GM19099 (cell line): Measurements from ENCODE around the gene PCDH9.

Experiments
- POLR2A ChIP-seq: IDR thresholded peaks from 3 replicates; pipeline ENCODE4 v1.6.1; 2011; ENCODE audit warnings: low read depth; ENCODE audit not compliant: insufficient read length; ENCODE audit errors: extremely low read depth

Gene PCDH9

GRCh38 chr13:66530158-66530557 is 700.0 kb downstream of the PCDH9 start:
- no peak for TF ChIP-seq POLR2A

DNA sequence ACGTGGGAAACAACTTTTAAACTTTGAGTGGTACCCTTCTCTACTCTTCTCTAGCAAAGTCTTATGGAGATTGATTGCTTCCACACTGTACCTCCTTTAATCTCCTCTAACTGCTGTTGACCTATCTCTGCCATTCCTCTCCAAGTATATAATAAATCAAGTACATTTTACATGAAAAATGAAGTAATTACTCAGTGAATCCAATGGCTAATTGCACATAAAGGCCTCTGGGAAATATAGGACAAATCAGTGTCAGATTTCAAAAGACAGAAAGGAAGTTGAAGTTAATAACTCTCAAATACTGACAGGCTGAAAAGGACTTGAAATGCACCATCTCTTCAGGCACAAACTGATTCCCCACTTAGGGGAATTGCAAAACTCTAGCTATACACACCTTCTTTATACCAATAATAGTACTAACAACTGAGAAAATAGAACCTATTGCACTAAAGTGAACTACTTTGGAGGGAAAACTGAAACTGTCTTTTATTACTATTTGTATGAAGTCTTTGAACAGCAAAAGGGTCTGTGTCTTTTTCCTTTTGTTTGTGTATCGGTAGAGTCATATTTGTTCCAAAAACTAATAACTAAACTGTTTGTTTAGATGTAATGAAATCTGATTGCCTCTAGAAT is 701.1 kb downstream of the PCDH9 start:
- TF ChIP-seq POLR2A = no peak

- TF ChIP-seq POLR2A = no peak
These were observed 702.0 kb downstream of the PCDH9 start for GRCh38 chr13:66528180-66528579.

- TF ChIP-seq POLR2A = no peak
These were observed 709.4 kb downstream of the PCDH9 start for GRCh38 chr13:66520511-66521355.

DNA sequence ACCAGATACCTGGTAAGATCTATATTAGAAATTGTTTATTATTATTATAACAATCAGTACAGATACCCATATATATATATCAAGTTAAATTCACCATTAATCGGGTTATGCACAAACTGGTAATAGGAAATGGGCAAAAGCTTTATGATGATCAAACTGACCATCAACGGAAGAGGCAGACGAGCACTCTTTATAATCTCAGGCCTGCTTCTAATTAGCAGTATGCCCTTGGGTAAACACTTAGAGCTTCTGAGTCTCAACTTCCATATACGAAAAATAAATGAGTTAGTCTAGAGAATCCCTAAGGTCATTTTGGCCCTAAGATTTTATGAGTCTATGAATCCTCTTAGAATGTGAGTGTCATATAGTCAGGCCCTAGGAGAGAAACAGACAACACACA is 710.9 kb downstream of the PCDH9 start:
- TF ChIP-seq POLR2A = no peak

DNA sequence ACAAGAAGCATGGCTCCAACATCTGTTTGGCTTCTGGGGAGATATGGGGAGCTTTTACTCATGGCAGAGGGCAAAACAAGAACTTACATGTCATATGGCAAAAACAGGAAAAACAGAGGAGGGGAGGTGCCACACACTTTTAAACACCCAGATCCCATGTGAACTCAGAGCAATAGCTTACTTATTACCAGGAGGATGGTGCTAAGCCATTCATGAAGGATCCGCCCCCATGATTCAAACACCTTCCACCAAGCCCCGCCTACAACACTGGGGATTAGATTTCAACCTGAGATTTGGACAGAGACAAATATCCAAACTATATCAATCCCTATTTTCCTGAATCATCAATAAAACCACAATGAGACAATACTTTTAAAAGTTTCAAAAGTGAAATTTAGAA is 712.1 kb downstream of the PCDH9 start:
- TF ChIP-seq POLR2A = no peak

DNA sequence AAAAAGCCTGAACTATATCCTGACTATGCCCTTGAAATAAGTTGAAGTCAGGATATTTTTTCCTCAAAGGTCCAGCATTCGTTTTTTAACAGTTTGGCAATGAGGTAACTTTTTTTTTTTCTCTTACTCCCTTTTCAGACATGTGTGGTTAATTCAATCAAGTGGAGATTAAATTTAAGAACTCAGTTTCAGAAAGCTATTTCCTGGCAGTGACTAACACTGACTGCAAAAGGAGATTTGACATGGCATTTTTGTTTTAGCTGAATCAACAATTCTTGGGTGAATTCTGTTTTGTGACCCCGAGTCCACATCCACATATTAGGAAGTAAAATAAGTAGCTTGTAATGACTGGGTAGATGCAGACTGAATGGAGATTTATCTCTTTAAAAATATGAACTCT is 716.4 kb downstream of the PCDH9 start:
- TF ChIP-seq POLR2A = no peak

- TF ChIP-seq POLR2A = no peak
These were observed 721.0 kb downstream of the PCDH9 start for GRCh38 chr13:66509175-66509574.

GRCh38 chr13:66508153-66508909 is 721.8 kb downstream of the PCDH9 start:
- TF ChIP-seq POLR2A = no peak

DNA sequence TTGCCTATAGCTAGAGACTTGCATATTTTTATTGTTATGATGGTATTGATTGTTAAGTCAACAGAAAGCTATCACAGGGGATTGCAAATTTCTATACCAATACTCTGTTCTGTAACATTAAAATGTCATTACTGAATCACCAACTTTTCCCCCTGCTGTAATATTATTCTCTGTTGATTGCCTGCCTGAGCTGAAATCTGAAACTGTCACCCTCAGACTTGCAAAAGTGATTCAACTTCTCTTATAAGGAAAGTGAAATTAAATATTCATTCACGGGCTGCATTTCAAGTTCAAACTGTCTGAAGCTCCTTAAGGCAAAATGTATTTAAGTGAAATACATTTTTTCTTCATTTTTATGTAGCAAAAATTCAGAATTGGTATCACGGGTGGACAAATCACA is 723.2 kb downstream of the PCDH9 start:
- TF ChIP-seq POLR2A = no peak

DNA sequence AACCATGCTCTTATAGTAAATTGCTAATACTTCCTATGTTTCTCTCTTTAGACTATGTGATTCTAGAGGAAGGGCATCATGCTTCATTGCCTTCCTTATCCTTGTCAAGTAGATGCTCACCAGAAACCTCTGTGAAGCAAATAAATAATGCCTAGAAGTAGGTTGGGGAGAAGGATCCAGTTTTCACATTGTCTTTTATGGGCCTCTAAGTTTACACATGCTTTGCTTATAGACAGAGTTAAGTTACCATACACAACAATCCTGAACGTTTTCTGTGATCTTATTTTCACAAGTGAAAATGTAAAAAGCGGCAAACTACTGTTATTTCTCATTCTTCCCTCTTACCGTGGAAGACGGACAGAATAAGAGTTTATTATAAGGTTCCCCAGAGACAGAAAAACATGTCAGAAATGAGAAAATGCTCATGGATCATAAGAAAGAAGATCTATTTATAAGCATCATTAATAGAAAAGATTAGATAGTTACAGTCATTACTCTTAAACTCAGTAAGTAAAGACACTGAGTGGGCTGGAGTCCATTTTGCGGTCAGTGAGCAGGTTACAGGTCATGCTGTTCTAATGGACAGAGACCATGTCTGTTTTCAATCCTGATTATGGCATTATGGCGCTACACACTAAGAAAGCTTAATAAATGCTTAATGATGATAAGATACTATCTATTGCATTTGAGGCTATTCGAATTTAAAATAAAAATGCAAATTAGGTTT is 723.9 kb downstream of the PCDH9 start:
- TF ChIP-seq POLR2A = no peak

GRCh38 chr13:66503890-66504289 is 726.2 kb downstream of the PCDH9 start:
- no peak for TF ChIP-seq POLR2A

- TF ChIP-seq POLR2A = no peak
These were observed 729.0 kb downstream of the PCDH9 start for GRCh38 chr13:66501181-66501580.

GRCh38 chr13:66492479-66492878 is 737.7 kb downstream of the PCDH9 start:
- no peak for TF ChIP-seq POLR2A

- no peak for TF ChIP-seq POLR2A
These were observed 738.9 kb downstream of the PCDH9 start for GRCh38 chr13:66491251-66491650.
